Skeletal muscle tissue (tissue), 4 donors: ENCODE data around the gene HOMER2. TPM values are rescaled to one million over a fixed set of nuclear protein-coding genes. Genes with fewer than 3 reads are reported as not detected.
"Not testable (repeated sequence)": the region's sequence is repeated elsewhere in the genome, so short reads cannot be mapped to it uniquely, and the experiment has no call there.

Experiments used
- H3K27ac ChIP-seq: one replicate; pipeline ENCODE4 v1.7.0; 2013; ENCODE audit warnings: mild to moderate bottlenecking, low read depth, low read length, inconsistent platforms
- H3K27me3 ChIP-seq, 3 donors: one replicate each; pipeline ENCODE4 v1.7.0; 2013; ENCODE audit warnings: low read length in 3 of 3; ENCODE audit not compliant: control insufficient read depth in 3 of 3, insufficient read depth in 3 of 3
- H3K36me3 ChIP-seq, 3 donors: one replicate each; pipeline ENCODE4 v1.7.0; 2013; ENCODE audit warnings: low read length in 3 of 3; ENCODE audit not compliant: control insufficient read depth in 3 of 3, insufficient read depth in 3 of 3
- H3K4me1 ChIP-seq, 3 donors: one replicate each; pipeline ENCODE4 v1.7.0; 2013; ENCODE audit warnings: low read length in 3 of 3, mild to moderate bottlenecking in 3 of 3; ENCODE audit not compliant: control insufficient read depth in 3 of 3, insufficient read depth in 3 of 3
- H3K4me3 ChIP-seq, 3 donors: one replicate each; pipeline ENCODE4 v1.7.0; 2013; ENCODE audit warnings: low read length in 3 of 3
- H3K9ac ChIP-seq, 3 donors: one replicate each; pipeline ENCODE4 v1.7.0; 2013; ENCODE audit warnings: low read length in 3 of 3, mild to moderate bottlenecking in 3 of 3, moderate library complexity in 2 of 3, low read depth in 1 of 3
- H3K9me3 ChIP-seq, 3 donors: one replicate each; pipeline ENCODE4 v1.7.0; 2013; ENCODE audit warnings: low read length in 3 of 3; ENCODE audit not compliant: control insufficient read depth in 3 of 3
- total RNA-seq: library from RNA; depleted of rRNA; stranded (reverse); fragments of >200 nt; gene quantifications from one replicate; pipeline ENCODE4 v1.2.3, GENCODE V29; 2014
- donor health status: Osteomylitis.

Gene HOMER2
- total RNA-seq, 1 donor from 2014 or later = 11.0 TPM

- peak overlapping the region; percentile 82 to 93 (median 84) for H3K9ac ChIP-seq
- no peaks in the 10 kb centered on the region for H3K9me3 ChIP-seq
- peak overlapping the region; percentile 55 to 78 (median 73) for H3K4me3 ChIP-seq
- peak overlapping the region; percentile 90 for H3K27ac ChIP-seq
- H3K27me3 ChIP-seq = no peaks in the 10 kb centered on the region
- peaks cover 15 to 44% (median 39%) of the 10 kb centered on the region in 3 donors for H3K4me1 ChIP-seq
- H3K36me3 ChIP-seq = peaks cover 0 to 3% (median 0%) of the 10 kb centered on the region in 3 donors
Measured at GRCh38 chr15:82950746-82951370, 1.7 kb downstream of the HOMER2 start.

GRCh38 chr15:82950295-82950694 is 2.2 kb downstream of the HOMER2 start:
- Histone ChIP-seq H3K27ac (peak overlapping the region; percentile 90), H3K4me1 (peaks cover 15 to 44% (median 39%) of the 10 kb centered on the region in 3 donors), H3K36me3 (peaks cover 0 to 3% (median 0%) of the 10 kb centered on the region in 3 donors), H3K9me3 (no peaks in the 10 kb centered on the region), H3K9ac (peak overlapping the region in 2 of 3 donors; percentile 84 to 93), H3K27me3 (no peaks in the 10 kb centered on the region), H3K4me3 (peak overlapping the region in 1 of 3 donors; percentile 8)

- Histone ChIP-seq H3K9ac (no peak overlapping the region), H3K36me3 (no peaks in the 10 kb centered on the region), H3K4me3 (no peak overlapping the region), H3K4me1 (peaks cover 22 to 67% (median 54%) of the 10 kb centered on the region in 3 donors), H3K9me3 (no peaks in the 10 kb centered on the region), H3K27ac (no peak overlapping the region), H3K27me3 (no peaks in the 10 kb centered on the region)
Measured at GRCh38 chr15:82946155-82946701, 6.3 kb downstream of the HOMER2 start.

GRCh38 chr15:82945326-82945725 is 7.2 kb downstream of the HOMER2 start:
- Histone ChIP-seq H3K27me3 (no peaks in the 10 kb centered on the region), H3K4me3 (no peak overlapping the region), H3K27ac (no peak overlapping the region), H3K9me3 (no peaks in the 10 kb centered on the region), H3K9ac (no peak overlapping the region), H3K4me1 (peaks cover 18 to 63% (median 48%) of the 10 kb centered on the region in 3 donors), H3K36me3 (no peaks in the 10 kb centered on the region)

- no peaks in the 10 kb centered on the region for H3K36me3 ChIP-seq
- H3K4me1 ChIP-seq = peaks cover 18 to 61% (median 43%) of the 10 kb centered on the region in 3 donors
- H3K4me3 ChIP-seq = no peak overlapping the region
- no peak overlapping the region for H3K27ac ChIP-seq
- H3K9me3 ChIP-seq = no peaks in the 10 kb centered on the region
- no peak overlapping the region for H3K9ac ChIP-seq
- no peaks in the 10 kb centered on the region for H3K27me3 ChIP-seq
Measured at GRCh38 chr15:82944821-82945220, 7.7 kb downstream of the HOMER2 start.

GRCh38 chr15:82944056-82944455 is 8.5 kb downstream of the HOMER2 start:
- Histone ChIP-seq H3K9me3 (no peaks in the 10 kb centered on the region), H3K36me3 (no peaks in the 10 kb centered on the region), H3K27ac (no peak overlapping the region), H3K9ac (no peak overlapping the region), H3K4me1 (peaks cover 18 to 56% (median 35%) of the 10 kb centered on the region in 3 donors), H3K27me3 (no peaks in the 10 kb centered on the region), H3K4me3 (no peak overlapping the region)

GRCh38 chr15:82943176-82943575 is 9.3 kb downstream of the HOMER2 start:
- Histone ChIP-seq H3K4me1 (peaks cover 18 to 52% (median 28%) of the 10 kb centered on the region in 3 donors), H3K27me3 (no peaks in the 10 kb centered on the region), H3K9ac (no peak overlapping the region), H3K36me3 (no peaks in the 10 kb centered on the region), H3K9me3 (no peaks in the 10 kb centered on the region), H3K4me3 (peak overlapping the region in 1 of 3 donors; percentile 35), H3K27ac (peak overlapping the region; percentile 41)

- Histone ChIP-seq H3K27me3 (no peaks in the 10 kb centered on the region), H3K9ac (no peak overlapping the region), H3K9me3 (no peaks in the 10 kb centered on the region), H3K4me1 (peaks cover 20 to 53% (median 31%) of the 10 kb centered on the region in 3 donors), H3K27ac (peak overlapping the region; percentile 41), H3K36me3 (no peaks in the 10 kb centered on the region), H3K4me3 (peak overlapping the region in 1 of 3 donors; percentile 35)
Measured at GRCh38 chr15:82942691-82943090, 9.8 kb downstream of the HOMER2 start.

- H3K9me3 ChIP-seq, H3K9ac ChIP-seq, H3K27me3 ChIP-seq, H3K36me3 ChIP-seq, H3K4me3 ChIP-seq, H3K27ac ChIP-seq: not testable (repeated sequence)
- H3K4me1 ChIP-seq = peaks cover 23 to 64% (median 55%) of the 10 kb centered on the region in 3 donors
Measured at GRCh38 chr15:82939678-82940077, 12.8 kb downstream of the HOMER2 start.

- H3K4me3 ChIP-seq = no peak overlapping the region
- H3K27me3 ChIP-seq = no peaks in the 10 kb centered on the region
- peak overlapping the region in 2 of 3 donors; percentile 14 to 28 for H3K9ac ChIP-seq
- H3K4me1 ChIP-seq = peaks cover 17 to 57% (median 52%) of the 10 kb centered on the region in 3 donors
- H3K36me3 ChIP-seq = no peaks in the 10 kb centered on the region
- no peak overlapping the region for H3K27ac ChIP-seq
- no peaks in the 10 kb centered on the region for H3K9me3 ChIP-seq
Measured at GRCh38 chr15:82937712-82938058, 14.8 kb downstream of the HOMER2 start.
